Glomerular visceral epithelial cell (primary cell): ENCODE data around the gene COL5A2.

Source experiments
- DNase-seq: peaks from one replicate; pipeline ENCODE4 v3.0.0-alpha.2; 2016; ENCODE audit errors: extremely low spot score

COL5A2 gene

DNA sequence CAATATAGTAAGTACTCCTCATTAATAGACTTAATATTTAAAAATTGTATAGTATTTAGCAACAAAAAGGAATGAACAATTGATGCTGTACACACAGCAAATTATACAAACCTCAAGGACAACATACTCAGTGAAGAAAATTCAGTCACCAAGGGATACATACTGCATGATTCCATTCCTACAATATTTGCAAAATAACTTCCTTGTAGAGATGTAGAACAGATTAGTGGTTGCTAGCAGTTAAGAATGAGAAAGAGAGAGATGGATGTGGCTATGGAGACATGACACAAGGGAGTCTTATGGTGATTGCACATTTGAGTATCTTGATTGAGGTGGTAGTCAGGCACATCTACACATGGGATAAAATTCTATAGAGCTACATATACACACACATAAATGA, 179.3 kb downstream of the COL5A2 start:
- no peak for DNase-seq

DNA sequence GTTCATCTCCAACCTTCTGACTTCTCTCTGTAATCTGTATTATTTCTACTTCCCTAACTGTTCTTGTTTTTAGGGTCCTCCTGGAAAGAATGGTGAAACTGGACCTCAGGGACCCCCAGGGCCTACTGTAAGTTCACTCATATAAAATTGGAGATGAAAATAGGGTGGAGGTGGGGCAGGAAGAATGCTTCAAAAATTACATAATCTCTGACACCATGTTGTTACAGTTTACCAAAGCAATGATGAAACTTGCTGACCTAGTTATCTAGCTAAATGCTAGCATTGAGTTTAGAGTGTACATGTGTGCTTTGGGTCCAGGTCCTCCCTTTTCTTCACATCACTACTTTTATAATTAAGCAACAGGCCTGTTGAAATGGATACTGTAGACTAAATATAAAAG, 182.3 kb downstream of the COL5A2 start:
- no peak for DNase-seq

DNA sequence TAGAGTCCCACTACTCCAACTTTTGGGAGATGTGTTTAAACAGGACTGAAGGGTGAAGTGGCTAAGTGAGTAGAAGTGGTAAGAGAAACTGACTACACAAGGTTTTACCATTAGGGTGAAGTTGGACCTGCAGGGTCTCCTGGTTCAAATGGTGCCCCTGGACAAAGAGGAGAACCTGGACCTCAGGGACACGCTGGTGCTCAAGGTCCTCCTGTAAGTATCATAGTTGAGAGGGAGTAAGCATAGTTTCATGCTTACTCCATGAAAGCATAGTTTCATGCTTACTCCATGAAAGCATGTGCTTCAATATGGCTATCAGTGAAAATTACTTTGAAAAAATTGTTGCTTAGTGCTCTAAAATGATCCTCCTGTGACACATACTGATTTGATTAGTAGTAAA, 186.3 kb downstream of the COL5A2 start:
- DNase-seq: no peak

DNA sequence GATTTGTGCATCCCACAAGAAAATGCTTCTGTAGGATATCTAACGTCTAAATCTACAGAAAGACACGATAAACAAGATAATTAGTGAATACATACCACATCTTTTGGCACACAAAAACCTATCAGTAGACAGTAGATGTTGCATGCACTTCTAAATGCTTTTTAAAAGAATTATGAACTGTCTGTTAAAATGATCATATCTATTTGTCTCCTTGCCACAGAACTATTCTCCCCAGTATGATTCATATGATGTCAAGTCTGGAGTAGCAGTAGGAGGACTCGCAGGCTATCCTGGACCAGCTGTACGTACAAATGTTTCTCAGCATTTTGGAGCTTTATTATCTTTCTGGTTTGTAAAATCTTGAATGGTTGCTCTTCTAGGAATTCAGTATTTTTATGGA, 192.7 kb downstream of the COL5A2 start:
- DNase-seq: no peak

DNA sequence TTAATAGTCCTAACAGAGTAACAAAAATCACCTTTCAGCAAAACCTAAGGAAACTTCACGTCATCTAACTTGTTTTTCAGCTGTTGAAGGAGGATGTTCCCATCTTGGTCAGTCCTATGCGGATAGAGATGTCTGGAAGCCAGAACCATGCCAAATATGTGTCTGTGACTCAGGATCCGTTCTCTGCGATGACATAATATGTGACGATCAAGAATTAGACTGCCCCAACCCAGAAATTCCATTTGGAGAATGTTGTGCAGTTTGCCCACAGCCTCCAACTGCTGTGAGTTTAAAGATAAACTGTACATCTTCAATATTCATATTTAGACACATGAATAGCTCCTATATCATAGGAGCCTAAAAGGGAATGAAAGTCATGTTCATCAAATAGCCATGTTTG, 194.9 kb downstream of the COL5A2 start:
- peak; percentile 22 for DNase-seq

DNA sequence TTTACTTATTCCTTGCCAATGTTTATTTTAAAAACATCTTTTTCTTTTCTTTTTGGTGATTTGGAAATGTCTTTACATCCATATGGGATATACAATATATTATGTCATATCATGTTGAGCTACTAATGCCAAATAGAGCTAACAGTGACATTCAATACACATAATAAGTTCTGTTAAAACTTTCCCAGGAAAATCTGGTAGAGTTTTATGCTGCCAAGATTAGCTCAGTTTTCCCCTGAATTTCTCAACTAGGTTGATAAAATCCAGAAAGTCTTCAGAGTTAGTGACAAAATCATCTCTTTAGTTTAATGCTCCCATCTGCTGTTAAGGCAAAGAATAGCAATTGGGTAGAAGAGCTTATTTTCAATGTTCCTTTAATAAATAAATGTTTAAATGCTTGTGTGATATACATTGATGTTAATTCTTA, 195.5 kb downstream of the COL5A2 start:
- peak; percentile 28 for DNase-seq

DNA sequence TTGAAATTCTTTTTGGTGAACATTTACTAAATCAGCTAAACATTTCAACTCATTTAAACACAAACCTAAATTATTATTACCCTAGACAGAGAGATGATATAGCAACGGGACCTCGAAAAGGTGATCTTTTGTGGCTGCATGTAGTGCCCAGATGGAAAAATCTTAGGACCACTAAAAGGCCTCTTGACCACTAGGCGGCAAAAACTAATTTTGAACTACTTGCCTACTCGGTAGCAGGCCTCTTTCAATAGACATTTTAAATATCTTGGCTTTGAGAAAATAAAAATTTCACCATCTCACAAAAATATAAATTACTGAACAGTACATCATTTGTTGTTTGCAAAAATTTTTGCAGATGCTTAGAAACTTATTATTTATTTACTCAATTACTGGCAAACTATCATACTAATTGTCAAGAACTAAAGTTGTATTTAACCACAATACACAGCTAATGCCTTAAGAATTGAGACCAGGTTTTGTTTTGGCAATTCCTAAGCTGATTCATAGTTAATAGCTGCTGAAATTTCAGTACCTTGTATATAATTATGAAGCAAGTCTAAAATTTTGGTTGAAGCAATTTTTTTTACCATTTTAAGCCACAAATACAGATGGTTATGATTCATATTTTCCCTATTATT, 196.0 kb downstream of the COL5A2 start:
- DNase-seq: no peak
